ENCODE data around the gene MACF1.
"Not testable (repeated sequence)": the region's sequence is repeated elsewhere in the genome, so short reads cannot be mapped to it uniquely, and the experiment has no call there.

Gene MACF1

GRCh38 chr1:39418236-39418635 lies 213.7 kb downstream of the MACF1 start:
- no peak for DNase-seq (ENCODE audit: low read depth)

GRCh38 chr1:39420493-39420892 lies 216.0 kb downstream of the MACF1 start:
- no peak for DNase-seq (ENCODE audit: low read depth)

- DNase-seq (ENCODE audit: low read depth): no peak
Measured at GRCh38 chr1:39422614-39423013, 218.1 kb downstream of the MACF1 start.

GRCh38 chr1:39425151-39425550 lies 220.7 kb downstream of the MACF1 start:
- no peak for DNase-seq (ENCODE audit: low read depth)

GRCh38 chr1:39425634-39426033 lies 221.1 kb downstream of the MACF1 start:
- no peak for DNase-seq (ENCODE audit: low read depth)

GRCh38 chr1:39426346-39426745 lies 221.9 kb downstream of the MACF1 start:
- DNase-seq (ENCODE audit: low read depth): no peak

- DNase-seq (ENCODE audit: low read depth): no peak
Measured at GRCh38 chr1:39427374-39427773, 222.9 kb downstream of the MACF1 start.

GRCh38 chr1:39427912-39428311 lies 223.4 kb downstream of the MACF1 start:
- no peak for DNase-seq (ENCODE audit: low read depth)

- DNase-seq (ENCODE audit: low read depth): no peak
Measured at GRCh38 chr1:39431927-39432326, 227.4 kb downstream of the MACF1 start.

GRCh38 chr1:39434797-39435395 lies 230.4 kb downstream of the MACF1 start:
- no peak for DNase-seq (ENCODE audit: low read depth)

GRCh38 chr1:39435597-39435996 lies 231.1 kb downstream of the MACF1 start:
- DNase-seq (ENCODE audit: low read depth): no peak

GRCh38 chr1:39436842-39437241 lies 232.3 kb downstream of the MACF1 start:
- no peak for DNase-seq (ENCODE audit: low read depth)

GRCh38 chr1:39438042-39438441 lies 233.5 kb downstream of the MACF1 start:
- no peak for DNase-seq (ENCODE audit: low read depth)

- DNase-seq (ENCODE audit: low read depth): no peak
Measured at GRCh38 chr1:39440856-39441255, 236.4 kb downstream of the MACF1 start.

GRCh38 chr1:39441797-39442196 lies 237.3 kb downstream of the MACF1 start:
- no peak for DNase-seq (ENCODE audit: low read depth)

- DNase-seq (ENCODE audit: low read depth): no peak
Measured at GRCh38 chr1:39445573-39445972, 241.1 kb downstream of the MACF1 start.

GRCh38 chr1:39446986-39447567 lies 242.6 kb downstream of the MACF1 start:
- DNase-seq (ENCODE audit: low read depth): no peak

GRCh38 chr1:39450041-39450440 lies 245.5 kb downstream of the MACF1 start:
- DNase-seq (ENCODE audit: low read depth): not testable (repeated sequence)

- DNase-seq (ENCODE audit: low read depth): no peak
Measured at GRCh38 chr1:39450956-39451606, 246.6 kb downstream of the MACF1 start.

- DNase-seq (ENCODE audit: low read depth): no peak
Measured at GRCh38 chr1:39452081-39452480, 247.6 kb downstream of the MACF1 start.

GRCh38 chr1:39452540-39452939 lies 248.0 kb downstream of the MACF1 start:
- DNase-seq (ENCODE audit: low read depth): no peak

- no peak for DNase-seq (ENCODE audit: low read depth)
Measured at GRCh38 chr1:39453603-39454002, 249.1 kb downstream of the MACF1 start.

GRCh38 chr1:39458991-39459390 lies 254.5 kb downstream of the MACF1 start:
- DNase-seq (ENCODE audit: low read depth): no peak

GRCh38 chr1:39462074-39462473 lies 257.6 kb downstream of the MACF1 start:
- DNase-seq (ENCODE audit: low read depth): no peak
